Measurements from ENCODE around the gene MGST2.

DNA sequence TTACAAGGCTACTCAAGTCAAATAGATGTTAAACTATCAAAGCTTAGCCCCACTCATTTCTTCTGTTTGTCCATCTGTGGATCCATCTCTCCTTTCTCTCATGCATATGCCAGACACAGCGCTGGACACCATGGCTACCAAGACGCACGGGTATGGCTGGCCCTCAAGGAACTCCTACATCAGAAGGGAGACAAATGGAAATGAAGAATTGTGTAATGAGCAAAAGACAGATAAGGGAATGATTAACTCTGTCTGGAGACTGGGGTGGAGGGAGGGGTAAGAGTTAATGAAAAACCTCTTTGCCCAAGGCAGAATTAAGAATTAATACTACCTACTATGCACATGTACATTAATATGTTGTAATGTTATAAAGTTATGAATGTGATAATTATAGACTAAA, 88.1 kb downstream of the MGST2 start:
- TF ChIP-seq, protein P1, sequence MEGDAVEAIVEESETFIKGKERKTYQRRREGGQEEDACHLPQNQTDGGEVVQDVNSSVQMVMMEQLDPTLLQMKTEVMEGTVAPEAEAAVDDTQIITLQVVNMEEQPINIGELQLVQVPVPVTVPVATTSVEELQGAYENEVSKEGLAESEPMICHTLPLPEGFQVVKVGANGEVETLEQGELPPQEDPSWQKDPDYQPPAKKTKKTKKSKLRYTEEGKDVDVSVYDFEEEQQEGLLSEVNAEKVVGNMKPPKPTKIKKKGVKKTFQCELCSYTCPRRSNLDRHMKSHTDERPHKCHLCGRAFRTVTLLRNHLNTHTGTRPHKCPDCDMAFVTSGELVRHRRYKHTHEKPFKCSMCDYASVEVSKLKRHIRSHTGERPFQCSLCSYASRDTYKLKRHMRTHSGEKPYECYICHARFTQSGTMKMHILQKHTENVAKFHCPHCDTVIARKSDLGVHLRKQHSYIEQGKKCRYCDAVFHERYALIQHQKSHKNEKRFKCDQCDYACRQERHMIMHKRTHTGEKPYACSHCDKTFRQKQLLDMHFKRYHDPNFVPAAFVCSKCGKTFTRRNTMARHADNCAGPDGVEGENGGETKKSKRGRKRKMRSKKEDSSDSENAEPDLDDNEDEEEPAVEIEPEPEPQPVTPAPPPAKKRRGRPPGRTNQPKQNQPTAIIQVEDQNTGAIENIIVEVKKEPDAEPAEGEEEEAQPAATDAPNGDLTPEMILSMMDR (IDR thresholded peaks at IDR 0.05; ENCODE audit: insufficient read depth, low read depth, low read length), result no peak
- no peak for TF ChIP-seq EZH2 (IDR thresholded peaks at IDR 0.05; ENCODE audit: insufficient read depth, low read length)
